ENCODE measurements around the gene NAALADL1. TPM values are rescaled to one million over a fixed set of nuclear protein-coding genes. Genes with fewer than 3 reads are reported as not detected.
"Not testable (repeated sequence)": the region's sequence is repeated elsewhere in the genome, so short reads cannot be mapped to it uniquely, and the experiment has no call there.

The NAALADL1 gene
- polyA plus RNA-seq, 4 donors = 10.8 to 17.4 (median 12.2) TPM

- no peak for DNase-seq (ENCODE audit: low read depth in 4 of 4, low spot score in 2 of 4)
These were observed 40.4 kb downstream of the NAALADL1 start for GRCh38 chr11:65017937-65018336.

GRCh38 chr11:65016705-65017104 is 41.6 kb downstream of the NAALADL1 start:
- DNase-seq (ENCODE audit: low read depth in 4 of 4, low spot score in 2 of 4) = no peak

GRCh38 chr11:65014726-65015227 is 43.6 kb downstream of the NAALADL1 start:
- DNase-seq (ENCODE audit: low read depth in 4 of 4, low spot score in 2 of 4) = no peak

- DNase-seq (ENCODE audit: low read depth in 4 of 4, low spot score in 2 of 4) = peak; percentile 81 to 88 (median 84)
These were observed 44.2 kb downstream of the NAALADL1 start, which contains the start of gene ARL2 for GRCh38 chr11:65013888-65014725. Gene ARL2 (plus strand): TSS chr11:65014160. CDS start chr11:65014208, 48 bp downstream.

GRCh38 chr11:65013130-65013887 is 45.0 kb downstream of the NAALADL1 start:
- DNase-seq (ENCODE audit: low read depth in 4 of 4, low spot score in 2 of 4) = peak; percentile 72 to 88 (median 79)

- no peak for DNase-seq (ENCODE audit: low read depth in 4 of 4, low spot score in 2 of 4)
These were observed 49.5 kb downstream of the NAALADL1 start for GRCh38 chr11:65008873-65009272.

GRCh38 chr11:65008016-65008415 is 50.3 kb downstream of the NAALADL1 start:
- DNase-seq (ENCODE audit: low read depth in 4 of 4, low spot score in 2 of 4) = no peak

- not testable (repeated sequence) for DNase-seq (ENCODE audit: low read depth in 4 of 4, low spot score in 2 of 4)
These were observed 54.4 kb downstream of the NAALADL1 start for GRCh38 chr11:65003968-65004367.

GRCh38 chr11:65003282-65003681 is 55.1 kb downstream of the NAALADL1 start:
- no peak for DNase-seq (ENCODE audit: low read depth in 4 of 4, low spot score in 2 of 4)

- DNase-seq (ENCODE audit: low read depth in 4 of 4, low spot score in 2 of 4) = no peak
These were observed 55.6 kb downstream of the NAALADL1 start for GRCh38 chr11:65002706-65003105.

GRCh38 chr11:64999478-64999877 is 58.9 kb downstream of the NAALADL1 start:
- DNase-seq (ENCODE audit: low read depth in 4 of 4, low spot score in 2 of 4) = no peak

GRCh38 chr11:64998690-64999431 is 59.5 kb downstream of the NAALADL1 start:
- DNase-seq (ENCODE audit: low read depth in 4 of 4, low spot score in 2 of 4) = no peak

- DNase-seq (ENCODE audit: low read depth in 4 of 4, low spot score in 2 of 4) = no peak
These were observed 60.2 kb downstream of the NAALADL1 start for GRCh38 chr11:64998141-64998540.

- peak; percentile 50 to 79 (median 60) for DNase-seq (ENCODE audit: low read depth in 4 of 4, low spot score in 2 of 4)
These were observed 61.5 kb downstream of the NAALADL1 start, which contains the start of gene BATF2 for GRCh38 chr11:64996710-64997380. Gene BATF2 (minus strand): TSS chr11:64996971. CDS start chr11:64996914, 57 bp downstream.

- no peak for DNase-seq (ENCODE audit: low read depth in 4 of 4, low spot score in 2 of 4)
These were observed 62.0 kb downstream of the NAALADL1 start for GRCh38 chr11:64996327-64996709.

Other genes starting within 250 kb of the NAALADL1 start
- gene MEN1, start 248.0 kb downstream of the NAALADL1 start, polyA plus RNA-seq (ENCODE audit: insufficient read length in 4 of 4) = 10 to 100 TPM; 31.6 to 53.5 (median 42.7) TPM
- gene CDC42BPG, start 213.9 kb downstream of the NAALADL1 start, polyA plus RNA-seq (ENCODE audit: insufficient read length in 4 of 4) = 1 to 10 TPM; 5.2 to 8.1 (median 5.9) TPM
- 10 to 100 TPM; 54.4 to 77.9 (median 64.7) TPM for gene EHD1, start 179.9 kb downstream of the NAALADL1 start, polyA plus RNA-seq (ENCODE audit: insufficient read length in 4 of 4)
- 10 to 100 TPM; 12.2 to 28.1 (median 21.6) TPM for gene ATG2A, start 141.3 kb downstream of the NAALADL1 start, polyA plus RNA-seq (ENCODE audit: insufficient read length in 4 of 4)
- gene PPP2R5B, start 133.9 kb downstream of the NAALADL1 start, polyA plus RNA-seq (ENCODE audit: insufficient read length in 4 of 4) = 10 to 100 TPM; 14.4 to 20.2 (median 17.2) TPM
- gene GPHA2, start 122.7 kb downstream of the NAALADL1 start, polyA plus RNA-seq (ENCODE audit: insufficient read length in 4 of 4) = 1 to 10 TPM; 1.9 to 3.1 (median 2.6) TPM
- gene MAJIN, start 86.4 kb downstream of the NAALADL1 start, polyA plus RNA-seq (ENCODE audit: insufficient read length in 4 of 4) = 1 to 10 TPM in 1 of 4 donors, under 1 TPM in 3; 0.48 to 1.5 (median 0.72) TPM
- 1 to 10 TPM; 2.3 to 3.3 (median 2.8) TPM for gene BATF2, start 61.6 kb downstream of the NAALADL1 start, polyA plus RNA-seq (ENCODE audit: insufficient read length in 4 of 4)
- gene ARL2, start 44.4 kb downstream of the NAALADL1 start, polyA plus RNA-seq (ENCODE audit: insufficient read length in 4 of 4) = 10 to 100 TPM; 58.1 to 81.6 (median 64.8) TPM
- 10 to 100 TPM; 25.5 to 34.3 (median 30.4) TPM for gene SNX15, start 31.1 kb downstream of the NAALADL1 start, polyA plus RNA-seq (ENCODE audit: insufficient read length in 4 of 4)
- 10 to 100 TPM; 10.2 to 20.3 (median 13.5) TPM for gene SAC3D1, start 17.3 kb downstream of the NAALADL1 start, polyA plus RNA-seq (ENCODE audit: insufficient read length in 4 of 4)
- gene CDCA5, start 25.5 kb upstream of the NAALADL1 start, polyA plus RNA-seq (ENCODE audit: insufficient read length in 4 of 4) = 10 to 100 TPM; 16.9 to 22.4 (median 21.1) TPM
- 10 to 100 TPM; 27.9 to 35.9 (median 34.6) TPM for gene ZFPL1, start 25.7 kb upstream of the NAALADL1 start, polyA plus RNA-seq (ENCODE audit: insufficient read length in 4 of 4)
- 100 to 1,000 TPM; 100 to 159 (median 143) TPM for gene VPS51, start 37.7 kb upstream of the NAALADL1 start, polyA plus RNA-seq (ENCODE audit: insufficient read length in 4 of 4)
- gene TM7SF2, start 53.3 kb upstream of the NAALADL1 start, polyA plus RNA-seq (ENCODE audit: insufficient read length in 4 of 4) = 100 to 1,000 TPM in 1 of 4 donors, 10 to 100 TPM in 3; 77.8 to 101 (median 80.4) TPM
- gene ZNHIT2, start 59.1 kb upstream of the NAALADL1 start, polyA plus RNA-seq (ENCODE audit: insufficient read length in 4 of 4) = 10 to 100 TPM in 2 of 4 donors, 1 to 10 TPM in 2; 6.0 to 13.3 (median 9.5) TPM
- gene FAU, start 63.6 kb upstream of the NAALADL1 start, polyA plus RNA-seq (ENCODE audit: insufficient read length in 4 of 4) = 100 to 1,000 TPM; 643 to 971 (median 752) TPM
- gene MRPL49, start 63.8 kb upstream of the NAALADL1 start, polyA plus RNA-seq (ENCODE audit: insufficient read length in 4 of 4) = 10 to 100 TPM; 56.2 to 65.2 (median 62.2) TPM
- gene SYVN1, start 76.0 kb upstream of the NAALADL1 start, polyA plus RNA-seq (ENCODE audit: insufficient read length in 4 of 4) = 10 to 100 TPM; 40.4 to 57.0 (median 48.3) TPM
- under 1 TPM in 1 of 4 donors, not detected in 3; 0.16 TPM for gene SPDYC, start 111.7 kb upstream of the NAALADL1 start, polyA plus RNA-seq (ENCODE audit: insufficient read length in 4 of 4)
- gene CAPN1, start 123.4 kb upstream of the NAALADL1 start, polyA plus RNA-seq (ENCODE audit: insufficient read length in 4 of 4) = 100 to 1,000 TPM in 2 of 4 donors, 10 to 100 TPM in 2; 83.3 to 121 (median 99.2) TPM
- gene POLA2, start 203.4 kb upstream of the NAALADL1 start, polyA plus RNA-seq (ENCODE audit: insufficient read length in 4 of 4) = 10 to 100 TPM; 22.0 to 34.0 (median 30.9) TPM

All from left renal cortex interstitium (tissue), 4 donors.